ENCODE results near the gene GNMT. TPM values are rescaled to one million over a fixed set of nuclear protein-coding genes. Genes with fewer than 3 reads are reported as not detected.

GNMT gene
- total RNA-seq, 1 experiment from 2014 or later: not detected

- intact Hi-C loops (cut with micrococcal nuclease; ENCODE audit: unreplicated experiment): loop anchor here (1.0 to 10.0 kb wide), 2 partner anchors 50 to 75 kb away; partner anchors contain the start of gene CNPY3
- ChIA-PET POLR2A (interaction anchor here (0.8 to 2.0 kb wide), 3 partner anchors 15 to 50 kb away, joined by 3 to 10 read pairs (median 4); partner anchors contain the start of gene CNPY3), CTCF (interaction anchor here (0.6 to 0.7 kb wide), 2 partner anchors 23 to 34 kb away, joined by 3 read pairs; partner anchors contain the start of genes KLHDC3 and MEA1)
- no peak for DNase-seq
- TSS peak; percentile 74 for BruUV-seq (replicated peaks)
- H3K27me3 ChIP-seq (replicated peaks; ENCODE audit: control insufficient read depth, insufficient read depth, low read length): no peaks in the 10 kb centered on the region
- Mint-ChIP-seq H3K9me3 (ENCODE audit: unreplicated experiment) (no peaks in the 10 kb centered on the region), H3K27ac (ENCODE audit: unreplicated experiment) (peak overlapping the region; percentile 86), H3K36me3 (ENCODE audit: insufficient read depth, unreplicated experiment) (peaks cover 21% of the 10 kb centered on the region), H3K4me1 (ENCODE audit: low read depth, unreplicated experiment) (peaks cover 13% of the 10 kb centered on the region), H3K27me3 (ENCODE audit: insufficient read depth, unreplicated experiment) (no peaks in the 10 kb centered on the region), H3K4me3 (ENCODE audit: unreplicated experiment) (peak overlapping the region; percentile 83)
- no peaks in the 10 kb centered on the region for H3K9me3 ChIP-seq
- no peak for TF ChIP-seq CTCF (IDR thresholded peaks at IDR 0.05; ENCODE audit: insufficient read depth in 1 of 2, low read depth in 1 of 2, low read length in 1 of 2, severe bottlenecking in 1 of 2, unreplicated experiment in 1 of 2)
- H3K4me1 ChIP-seq: no peaks in the 10 kb centered on the region
- H3K4me3 ChIP-seq (ENCODE audit: low read depth, low read length): peak overlapping the region; percentile 73
- H3K36me3 ChIP-seq (ENCODE audit: control insufficient read depth, insufficient read depth, low read length): no peaks in the 10 kb centered on the region
Observed at GRCh38 chr6:42979523-42980177, 19.1 kb downstream of the GNMT start.

DNA sequence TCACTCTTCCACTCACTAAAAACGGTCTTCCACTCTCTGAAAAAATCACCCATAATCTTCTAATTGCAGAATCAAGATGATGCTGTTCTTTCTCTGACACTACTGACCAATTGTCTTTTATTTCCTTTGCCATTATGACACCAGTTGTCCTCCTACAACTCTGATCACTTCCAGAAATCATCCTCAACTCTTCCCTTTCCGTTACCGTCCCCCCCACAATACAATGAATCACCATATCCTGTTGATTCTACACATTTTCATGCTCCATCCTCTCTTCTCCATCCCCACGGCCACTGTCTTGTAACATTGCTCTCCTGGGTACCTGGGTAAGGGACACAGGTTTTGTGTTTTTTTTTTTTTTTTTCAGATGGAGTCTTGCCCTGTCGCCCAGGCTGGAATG is 21.3 kb downstream of the GNMT start:
- H3K4me3 ChIP-seq (ENCODE audit: low read depth, low read length): no peak overlapping the region
- no peaks in the 10 kb centered on the region for H3K27me3 ChIP-seq (replicated peaks; ENCODE audit: control insufficient read depth, insufficient read depth, low read length)
- POLR2A ChIA-PET: no interaction called here
- H3K36me3 ChIP-seq (ENCODE audit: control insufficient read depth, insufficient read depth, low read length): no peaks in the 10 kb centered on the region
- Mint-ChIP-seq H3K27ac (ENCODE audit: unreplicated experiment) (no peak overlapping the region), H3K9me3 (ENCODE audit: unreplicated experiment) (no peaks in the 10 kb centered on the region), H3K4me1 (ENCODE audit: low read depth, unreplicated experiment) (peaks cover 27% of the 10 kb centered on the region), H3K36me3 (ENCODE audit: insufficient read depth, unreplicated experiment) (peaks cover 15% of the 10 kb centered on the region), H3K4me3 (ENCODE audit: unreplicated experiment) (no peak overlapping the region), H3K27me3 (ENCODE audit: insufficient read depth, unreplicated experiment) (no peaks in the 10 kb centered on the region)
- BruUV-seq (replicated peaks): no TSS peak
- CTCF ChIA-PET: no interaction called here
- H3K9me3 ChIP-seq: no peaks in the 10 kb centered on the region
- no peak for TF ChIP-seq CTCF (IDR thresholded peaks at IDR 0.05; ENCODE audit: insufficient read depth in 1 of 2, low read depth in 1 of 2, low read length in 1 of 2, severe bottlenecking in 1 of 2, unreplicated experiment in 1 of 2)
- no peak for DNase-seq
- H3K4me1 ChIP-seq: no peaks in the 10 kb centered on the region
- intact Hi-C loops (cut with micrococcal nuclease; ENCODE audit: unreplicated experiment): loop anchor here (10.0 kb wide), 1 partner anchor 77 kb away; no protein-coding TSS in a partner anchor

DNA sequence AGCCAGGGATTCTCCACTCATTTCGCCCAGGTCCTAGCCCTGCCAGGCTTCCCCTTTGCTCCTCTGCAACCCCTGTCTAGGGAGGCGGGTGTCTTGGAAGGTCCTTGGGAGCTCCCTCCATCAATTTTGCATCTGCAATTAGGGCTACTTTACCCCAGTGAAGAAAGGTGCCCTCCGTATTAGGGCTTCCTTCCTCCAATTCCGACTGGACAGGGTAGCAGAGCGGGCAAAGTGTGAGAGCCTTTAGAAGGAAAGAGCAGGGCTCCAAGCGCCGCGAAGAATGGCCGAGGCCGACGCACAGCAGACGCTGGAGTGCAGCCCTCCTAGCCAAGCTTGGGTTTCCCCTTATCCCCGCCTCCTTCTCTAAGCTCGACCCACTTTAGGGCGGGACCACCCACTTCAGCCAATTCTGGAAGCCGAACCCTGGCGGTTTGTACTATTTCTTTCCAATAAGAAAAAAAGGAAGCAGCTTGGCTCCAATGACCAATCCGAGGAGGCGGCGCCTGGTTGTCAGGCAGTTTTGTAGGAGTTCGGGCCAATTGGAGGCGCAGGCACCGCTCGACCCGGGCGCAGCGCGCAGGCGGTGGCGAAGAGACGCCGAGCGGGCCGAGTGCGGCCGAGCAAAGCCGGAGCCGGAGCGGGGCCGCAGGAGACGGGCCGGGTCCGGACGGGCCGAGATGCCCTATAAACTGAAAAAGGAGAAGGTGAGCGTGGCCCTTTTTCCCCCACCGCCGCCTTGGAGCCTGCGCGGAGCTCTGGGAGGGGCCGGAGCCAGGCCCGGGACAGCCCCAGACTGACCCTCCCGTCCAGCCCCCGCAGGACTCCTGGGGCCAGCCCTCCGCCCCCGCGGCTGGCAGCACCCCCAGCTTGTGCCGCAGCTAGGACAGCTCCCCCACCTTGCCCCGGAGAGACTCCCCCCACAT is 23.7 kb downstream of the GNMT start, which contains the start of gene PPP2R5D:
Gene PPP2R5D, plus strand, starts transcription at position 570 of the 923 bp plus-strand sequence. Its CDS starts 108 bp downstream, at position 678.
- peak; percentile 97 for DNase-seq
- Mint-ChIP-seq H3K4me1 (ENCODE audit: low read depth, unreplicated experiment) (peaks cover 36% of the 10 kb centered on the region), H3K27me3 (ENCODE audit: insufficient read depth, unreplicated experiment) (no peaks in the 10 kb centered on the region), H3K9me3 (ENCODE audit: unreplicated experiment) (no peaks in the 10 kb centered on the region), H3K36me3 (ENCODE audit: insufficient read depth, unreplicated experiment) (peaks cover 2% of the 10 kb centered on the region), H3K4me3 (ENCODE audit: unreplicated experiment) (peak within 1 kb of the TSS; percentile 91), H3K27ac (ENCODE audit: unreplicated experiment) (peak within 1 kb of the TSS; percentile 87)
- Histone ChIP-seq H3K27me3 (replicated peaks; ENCODE audit: control insufficient read depth, insufficient read depth, low read length) (no peaks in the 10 kb centered on the region), H3K4me3 (ENCODE audit: low read depth, low read length) (peak within 1 kb of the TSS; percentile 66), H3K36me3 (ENCODE audit: control insufficient read depth, insufficient read depth, low read length) (peaks cover 1% of the 10 kb centered on the region; the same call in 1 of the 2 replicates), H3K9me3 (no peaks in the 10 kb centered on the region), H3K4me1 (no peaks in the 10 kb centered on the region)
- POLR2A ChIA-PET: interaction anchor here (0.6 to 1.7 kb wide), 20 partner anchors 9 to 494 kb away, joined by 3 to 24 read pairs (median 4); partner anchors contain the start of genes CNPY3, CUL7, KLC4 and KLHDC3
- CTCF ChIA-PET: interaction anchor here (0.7 to 0.9 kb wide), 4 partner anchors 12 to 245 kb away, joined by 3 to 6 read pairs (median 4); partner anchors contain the start of genes CNPY3 and DNPH1
- TF ChIP-seq CTCF (IDR thresholded peaks at IDR 0.05; ENCODE audit: insufficient read depth in 1 of 2, low read depth in 1 of 2, low read length in 1 of 2, severe bottlenecking in 1 of 2, unreplicated experiment in 1 of 2): no peak
- intact Hi-C loops (cut with micrococcal nuclease; ENCODE audit: unreplicated experiment): loop anchor here (1.0 to 10.0 kb wide), 2 partner anchors 54 to 79 kb away; no protein-coding TSS in a partner anchor
- BruUV-seq (replicated peaks): no TSS peak
